PC-9 (cell line): ENCODE results near the gene ATP6V0B. TPM values are rescaled to one million over a fixed set of nuclear protein-coding genes. Genes with fewer than 3 reads are reported as not detected.

Experiments used
- BruUV-seq: library from RNA; stranded (reverse); fragments of 400-500 nt; replicated peaks from 2 replicates; lab custom pipeline; 2021; lab: Mats Ljungman, UMichigan
- CTCF ChIA-PET: fragments of 300-600 bp; sonication (Branson Sonifier 250); formaldehyde crosslinking; loops from one replicate; lab custom pipeline; 2022; ENCODE audit warnings: antibody characterized with exemption; lab: Charles Lee
- POLR2A ChIA-PET: fragments of 300-600 bp; sonication (Branson Sonifier 250); formaldehyde crosslinking; loops from one replicate; lab custom pipeline; 2022; ENCODE audit warnings: antibody characterized with exemption; ENCODE audit not compliant: unreplicated experiment; lab: Charles Lee
- DNase-seq, 2 experiments: peaks; one replicate each; pipeline versions ENCODE4 v3.0.0 to v3.0.0-alpha.2; 2015 to 2022; ENCODE audit warnings: mixed read lengths in 1 of 2
- H2AFZ ChIP-seq: fragments of 200-600 bp; sonication (generic); 2 replicates; pipeline ENCODE4 v1.8.1; 2017; ENCODE audit warnings: antibody characterized with exemption
- H3F3A ChIP-seq: fragments of 200-600 bp; sonication (generic); 2 replicates; pipeline ENCODE4 v1.8.1; 2017; ENCODE audit warnings: antibody characterized with exemption, mild to moderate bottlenecking, low read depth; ENCODE audit not compliant: insufficient read depth
- H3K27ac ChIP-seq: fragments of 200-600 bp; sonication (generic); 2 replicates; pipeline ENCODE4 v1.6.1; 2016; ENCODE audit warnings: mixed run types
- H3K27me3 ChIP-seq: fragments of 200-600 bp; sonication (generic); 2 replicates; pipeline ENCODE4 v1.6.1; 2016; ENCODE audit warnings: low read depth, mixed run types; ENCODE audit not compliant: insufficient read depth
- H3K36me3 ChIP-seq: fragments of 200-600 bp; sonication (generic); 2 replicates; pipeline ENCODE4 v1.6.1; 2016; ENCODE audit warnings: low read depth, mixed run types
- H3K4me1 ChIP-seq: fragments of 200-600 bp; sonication (generic); replicated peaks from 2 replicates; pipeline ENCODE4 v1.6.1; 2016; ENCODE audit warnings: mixed run types; ENCODE audit not compliant: insufficient read depth
- H3K4me2 ChIP-seq: fragments of 200-600 bp; sonication (generic); 2 replicates; pipeline ENCODE4 v1.6.1; 2017; ENCODE audit warnings: mixed run types
- H3K4me3 ChIP-seq: fragments of 200-600 bp; sonication (generic); 2 replicates; pipeline ENCODE4 v1.6.1; 2016; ENCODE audit warnings: mixed run types
- H3K79me2 ChIP-seq: fragments of 200-600 bp; sonication (generic); 2 replicates; pipeline ENCODE4 v1.6.1; 2017; ENCODE audit warnings: low read depth, mixed run types
- H3K9me2 ChIP-seq: fragments of 200-600 bp; sonication (generic); 2 replicates; pipeline ENCODE4 v1.8.1; 2017; ENCODE audit warnings: mild to moderate bottlenecking; ENCODE audit not compliant: insufficient read depth
- H3K9me3 ChIP-seq: fragments of 200-600 bp; sonication (generic); 2 replicates; pipeline ENCODE4 v1.8.1; 2016; ENCODE audit warnings: low read depth; ENCODE audit not compliant: insufficient read depth
- H4K20me1 ChIP-seq: fragments of 200-600 bp; sonication (generic); 2 replicates; pipeline ENCODE4 v1.8.1; 2017; ENCODE audit not compliant: insufficient read depth
- CTCF ChIP-seq: fragments of 200-600 bp; sonication (generic); conservative IDR thresholded peaks from 2 replicates; pipeline ENCODE4 v1.6.1; 2017; ENCODE audit warnings: mixed run types, antibody characterized with exemption, mild to moderate bottlenecking, moderate library complexity
- EZH2 ChIP-seq: fragments of 200-600 bp; sonication (generic); IDR thresholded peaks from 2 replicates; pipeline ENCODE4 v1.8.0; 2017; ENCODE audit warnings: antibody characterized with exemption, low read depth
- intact Hi-C: fragments of 100-400 bp; cut with micrococcal nuclease; formaldehyde crosslinking; loops from one replicate; pipeline ENCODE4 v1.10.0; 2022; ENCODE audit not compliant: unreplicated experiment
- total RNA-seq: library from RNA; stranded (reverse); gene quantifications from 2 replicates; pipeline ENCODE4 v1.2.3, GENCODE V29; 2021

ATP6V0B gene
- total RNA-seq, 1 experiment from 2014 or later: 125 TPM

DNA sequence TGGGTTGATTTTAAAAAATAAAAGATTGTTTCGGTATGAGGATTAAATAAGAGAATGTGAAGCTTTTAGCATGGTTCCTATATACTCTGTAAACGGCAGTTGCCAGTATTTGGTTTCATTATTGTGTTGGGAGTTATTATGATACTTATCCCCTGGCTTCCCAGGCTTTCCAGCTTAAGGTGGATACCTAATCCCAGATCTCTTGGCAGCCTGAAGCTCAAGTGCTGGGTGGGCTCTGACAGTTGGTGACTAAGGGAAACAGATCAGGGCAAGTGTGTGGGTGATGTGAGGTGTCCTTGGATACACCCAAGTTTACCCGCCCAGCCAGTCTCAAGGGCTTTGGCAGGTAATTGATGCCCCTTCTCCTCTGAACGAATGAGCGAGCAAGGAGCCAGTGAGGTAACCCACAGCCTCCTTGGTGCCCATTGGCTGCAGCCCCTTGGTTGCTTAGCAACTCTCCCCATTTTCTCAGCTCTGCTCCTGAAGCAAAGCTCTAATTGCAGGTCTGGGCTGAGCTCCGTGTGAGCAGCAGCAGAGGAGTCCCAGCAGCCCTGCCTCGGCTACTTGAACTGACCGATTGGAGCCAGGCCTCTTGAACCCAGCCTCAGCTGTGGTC is 21.9 kb upstream of the ATP6V0B start:
- Histone ChIP-seq H3F3A (no peaks in the 10 kb centered on the region), H3K9me3 (no peaks in the 10 kb centered on the region), H2AFZ (no peak overlapping the region), H3K36me3 (no peaks in the 10 kb centered on the region), H3K27ac (no peak overlapping the region), H3K4me2 (no peak overlapping the region), H3K4me3 (no peak overlapping the region), H3K79me2 (peaks cover 8% of the 10 kb centered on the region; the same call in 1 of the 2 replicates), H3K27me3 (no peaks in the 10 kb centered on the region), H4K20me1 (no peaks in the 10 kb centered on the region), H3K9me2 (no peaks in the 10 kb centered on the region), H3K4me1 (peaks cover 8% of the 10 kb centered on the region)
- ChIA-PET POLR2A (interaction anchor here (0.7 kb wide), 1 partner anchor 121 kb away, joined by 3 read pairs; no protein-coding TSS in a partner anchor), CTCF (interaction anchor here (0.7 kb wide), 1 partner anchor 144 kb away, joined by 3 read pairs; no protein-coding TSS in a partner anchor)
- no peak for DNase-seq
- intact Hi-C loops: no loop called here
- BruUV-seq: no TSS peak
- TF ChIP-seq EZH2: no peak
- TF ChIP-seq CTCF: no peak

DNA sequence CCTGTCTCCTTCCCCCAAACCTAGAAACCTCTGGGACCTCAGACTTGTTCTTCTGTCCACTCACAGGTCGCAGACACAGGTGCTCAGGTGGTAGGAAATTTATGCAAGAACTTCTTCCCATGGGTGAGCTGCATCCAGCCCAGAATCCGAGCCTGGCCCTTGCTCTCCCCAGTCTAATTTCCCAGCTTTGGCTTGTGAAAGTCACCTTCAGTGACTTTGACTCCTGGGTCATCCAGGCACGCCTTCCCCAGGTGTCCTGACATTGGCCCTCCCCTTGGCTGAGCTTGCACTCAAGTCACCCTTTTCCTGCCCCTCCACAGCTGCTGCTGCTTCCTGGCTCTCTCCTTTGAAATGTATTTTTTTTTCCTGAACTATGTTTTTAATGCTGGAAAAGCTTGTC is 21.4 kb upstream of the ATP6V0B start:
- H3K4me1 ChIP-seq: peaks cover 3% of the 10 kb centered on the region; the same call in 1 of the 2 replicates
- H4K20me1 ChIP-seq: no peaks in the 10 kb centered on the region
- peaks cover 2% of the 10 kb centered on the region; the same call in 1 of the 2 replicates for H3K79me2 ChIP-seq
- no peaks in the 10 kb centered on the region for H3K27me3 ChIP-seq
- ChIA-PET POLR2A (interaction anchor here (0.7 kb wide), 1 partner anchor 120 kb away, joined by 3 read pairs; no protein-coding TSS in a partner anchor), CTCF (interaction anchor here (0.7 kb wide), 1 partner anchor 145 kb away, joined by 3 read pairs; no protein-coding TSS in a partner anchor)
- no peak overlapping the region for H3K4me2 ChIP-seq
- H3K36me3 ChIP-seq: no peaks in the 10 kb centered on the region
- H3K9me2 ChIP-seq: no peaks in the 10 kb centered on the region
- BruUV-seq: no TSS peak
- no peak overlapping the region for H2AFZ ChIP-seq
- no peak overlapping the region for H3K4me3 ChIP-seq
- no peak overlapping the region for H3K27ac ChIP-seq
- H3K9me3 ChIP-seq: no peaks in the 10 kb centered on the region
- no peak for DNase-seq
- intact Hi-C loops: no loop called here
- no peak for TF ChIP-seq EZH2
- no peaks in the 10 kb centered on the region for H3F3A ChIP-seq

GRCh38 chr1:43954036-43954435 is 20.7 kb upstream of the ATP6V0B start:
- ChIA-PET POLR2A (no interaction called here), CTCF (no interaction called here)
- H3K79me2 ChIP-seq: no peaks in the 10 kb centered on the region

More at GRCh38 chr1:43954036-43954435, 20.7 kb upstream of the ATP6V0B start:
- no peak overlapping the region for H3K4me3 ChIP-seq
- no TSS peak for BruUV-seq
- DNase-seq: no peak
- no peaks in the 10 kb centered on the region for H3F3A ChIP-seq
- no peaks in the 10 kb centered on the region for H3K9me2 ChIP-seq
- no peaks in the 10 kb centered on the region for H4K20me1 ChIP-seq
- intact Hi-C loops: no loop called here
- H3K27me3 ChIP-seq: no peaks in the 10 kb centered on the region
- TF ChIP-seq EZH2: no peak
- TF ChIP-seq CTCF: no peak
- H3K9me3 ChIP-seq: no peaks in the 10 kb centered on the region
- H3K4me1 ChIP-seq: no peaks in the 10 kb centered on the region
- no peak overlapping the region for H3K27ac ChIP-seq
- no peak overlapping the region for H3K4me2 ChIP-seq
- H2AFZ ChIP-seq: no peak overlapping the region
- no peaks in the 10 kb centered on the region for H3K36me3 ChIP-seq
